GM18499 (cell line): ENCODE measurements around the gene XRCC6.
A peak's percentile ranks its signal among the peaks of the same experiment; 100 is the strongest.
"Not testable (repeated sequence)": the region's sequence is repeated elsewhere in the genome, so short reads cannot be mapped to it uniquely, and the experiment has no call there.

Experiments used
- ATAC-seq: cut with Tn5 transposase; IDR thresholded peaks from one replicate; pipeline ENCODE4 v1.9.1; 2021; ENCODE audit warnings: moderate number of reproducible peaks; ENCODE audit not compliant: insufficient read depth, unreplicated experiment

The XRCC6 gene

GRCh38 chr22:41621099-41621910, at the start of gene XRCC6:
Gene XRCC6 (plus strand): TSS chr22:41621295. CDS start chr22:41622005, 710 bp downstream.
- ATAC-seq: peak; percentile 68

DNA sequence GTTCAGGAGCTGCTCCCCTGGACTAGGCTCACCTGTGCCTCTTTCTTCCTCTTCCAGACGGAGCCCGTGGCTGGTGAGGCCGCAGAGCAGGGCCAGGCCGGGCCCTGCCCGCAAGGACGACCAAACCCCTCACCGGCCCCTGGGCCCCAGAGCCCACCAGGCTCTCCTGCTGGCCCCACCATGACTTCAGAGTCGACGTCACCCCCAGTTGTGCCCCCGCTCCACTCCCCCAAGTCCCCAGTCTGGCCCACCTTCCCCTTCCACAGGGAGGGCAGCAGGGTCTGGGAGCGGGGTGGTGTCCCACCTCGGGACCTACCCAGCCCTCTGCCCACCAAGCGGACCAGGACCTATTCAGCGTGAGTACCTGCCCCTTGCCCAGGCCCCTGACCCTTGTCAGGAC, 49.3 kb upstream of the XRCC6 start:
- ATAC-seq: no peak

DNA sequence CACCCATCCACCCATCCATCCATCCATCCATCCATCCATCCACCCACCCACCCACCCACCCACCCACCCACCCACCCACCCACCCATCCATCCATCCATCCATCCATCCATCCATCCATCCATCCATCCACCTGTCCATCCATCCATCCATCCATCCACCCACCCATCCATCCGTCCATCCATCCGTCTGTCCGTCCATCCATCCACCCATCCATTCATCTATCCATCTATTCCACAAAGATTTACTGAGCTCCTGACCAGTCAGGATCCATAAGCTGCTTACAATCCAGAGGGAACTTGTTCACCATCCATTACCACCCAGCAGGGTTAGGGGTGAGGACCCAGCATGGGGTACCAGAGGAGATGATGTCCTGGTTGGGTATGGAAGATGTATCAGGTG, 48.8 kb upstream of the XRCC6 start:
- not testable (repeated sequence) for ATAC-seq

GRCh38 chr22:41573677-41574076, 47.4 kb upstream of the XRCC6 start:
- no peak for ATAC-seq

DNA sequence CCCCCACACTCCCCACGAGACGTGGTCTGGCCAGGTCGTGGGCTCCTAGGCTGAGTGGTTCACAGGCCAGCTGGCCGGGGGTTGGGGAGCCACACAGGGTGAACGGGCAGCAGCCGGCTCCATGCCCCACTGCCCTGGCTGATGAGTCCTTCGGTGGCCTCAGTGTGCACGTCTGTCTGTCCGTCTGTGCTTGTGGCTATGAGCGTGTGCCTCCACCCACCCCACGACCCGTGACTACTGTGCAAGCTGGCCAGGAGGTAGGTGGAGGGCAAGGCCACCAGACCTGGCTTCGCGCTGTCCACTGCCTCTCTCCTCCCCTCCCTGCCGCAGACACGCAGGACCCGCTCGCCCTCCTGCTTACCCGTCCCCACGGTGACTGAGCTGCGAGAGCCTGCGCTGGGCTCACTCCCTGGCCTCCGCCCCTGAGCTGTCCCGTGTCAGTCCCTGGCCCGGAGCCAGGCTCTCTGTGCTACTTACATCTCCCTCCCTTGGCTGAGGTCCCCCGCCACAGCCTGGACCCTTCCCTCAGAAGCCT, 46.2 kb upstream of the XRCC6 start:
- no peak for ATAC-seq

DNA sequence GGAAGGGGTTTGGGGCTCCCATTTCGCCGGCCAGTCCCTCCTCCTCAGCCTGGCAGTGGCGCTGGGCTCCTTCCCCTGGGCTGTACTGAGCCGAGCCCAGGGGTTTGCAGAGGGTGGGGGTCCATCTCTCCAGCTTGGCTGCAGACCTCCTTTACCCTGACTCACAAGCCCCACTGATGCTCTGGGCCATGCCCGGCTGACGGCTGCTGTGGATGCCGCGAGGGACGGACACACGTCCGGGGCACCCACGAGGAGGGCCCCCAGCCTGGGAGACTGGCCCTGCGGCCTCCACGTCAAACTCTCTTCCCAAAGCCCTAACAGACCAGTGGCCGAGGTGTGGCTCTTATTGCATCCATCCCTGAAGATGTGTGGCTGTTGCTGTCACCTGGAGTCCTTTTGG, 45.6 kb upstream of the XRCC6 start:
- ATAC-seq: no peak

- ATAC-seq: no peak
These were observed 44.2 kb upstream of the XRCC6 start for GRCh38 chr22:41576877-41577276.

DNA sequence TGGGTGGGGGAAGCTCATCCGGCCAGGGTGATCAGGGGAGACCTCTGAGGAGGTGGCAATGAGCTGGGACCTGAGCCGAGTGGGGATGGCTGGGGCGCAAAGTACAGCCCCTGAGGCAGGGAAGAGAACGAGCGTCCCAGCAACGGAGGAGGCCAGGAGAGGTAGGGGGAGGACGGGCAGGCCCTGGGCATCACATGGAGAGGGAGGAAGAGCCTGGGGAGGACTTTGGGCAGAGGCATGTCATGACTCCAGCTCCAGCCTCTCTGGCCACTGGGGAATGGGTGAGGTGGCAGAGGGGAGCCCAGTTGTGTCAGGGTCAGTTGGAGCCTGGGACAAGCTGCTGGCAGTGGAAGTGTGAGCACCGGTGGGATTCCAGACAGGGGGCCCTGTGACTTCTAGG, 43.0 kb upstream of the XRCC6 start:
- ATAC-seq: no peak

DNA sequence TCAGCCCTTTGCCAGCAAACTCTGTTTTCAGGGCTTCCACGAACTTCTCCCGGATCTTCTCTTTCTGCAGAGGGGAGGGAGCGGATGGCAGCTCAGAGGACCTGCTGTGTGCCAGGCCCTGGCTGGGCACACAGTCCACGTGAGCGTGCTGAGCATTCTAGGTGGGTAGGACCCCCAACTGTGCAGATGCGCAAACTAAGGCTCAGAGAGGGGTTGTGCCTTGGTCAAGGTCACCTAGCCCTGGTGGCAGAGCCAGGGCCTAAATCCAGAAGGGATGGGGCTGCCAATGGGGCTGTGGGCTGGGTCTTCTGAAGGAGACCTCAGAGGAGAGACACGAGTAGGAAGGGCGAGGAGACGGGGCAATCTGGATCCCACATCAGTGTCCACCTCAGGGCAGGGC, 42.3 kb upstream of the XRCC6 start:
- ATAC-seq: no peak

DNA sequence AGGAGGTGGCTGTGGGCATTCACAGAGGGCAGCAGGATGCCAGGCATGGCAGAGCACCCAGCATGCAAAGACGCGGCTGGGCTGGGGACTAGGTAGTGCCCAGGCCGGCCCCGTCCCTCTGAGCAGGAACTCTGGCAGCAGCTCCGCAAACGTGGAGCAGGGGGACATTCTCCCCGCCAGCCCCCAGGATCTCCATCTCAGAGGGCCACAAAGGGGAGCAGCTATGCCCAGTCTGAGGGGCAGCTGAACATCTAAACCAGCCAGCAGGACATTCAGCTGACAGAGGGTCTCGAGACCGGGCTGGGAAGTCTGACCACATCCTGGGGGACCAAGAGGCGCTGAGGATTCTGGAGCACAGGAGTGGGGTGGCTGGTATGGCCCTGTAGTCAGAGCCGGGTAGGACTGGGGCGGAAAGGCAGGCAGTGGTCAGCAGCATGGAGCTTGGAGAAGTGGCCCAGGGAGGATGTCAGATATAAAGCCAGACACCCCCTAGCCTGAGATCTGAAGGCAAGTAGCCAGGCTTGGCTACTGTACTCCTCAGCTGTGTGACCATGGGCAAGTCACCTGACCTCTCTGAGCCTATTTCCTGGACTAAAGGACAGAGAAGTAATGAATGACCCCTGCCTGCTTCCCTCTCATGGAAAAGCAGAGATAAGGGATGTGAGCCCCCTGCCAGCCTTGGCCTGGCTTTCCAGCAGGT, 41.6 kb upstream of the XRCC6 start:
- ATAC-seq: no peak

DNA sequence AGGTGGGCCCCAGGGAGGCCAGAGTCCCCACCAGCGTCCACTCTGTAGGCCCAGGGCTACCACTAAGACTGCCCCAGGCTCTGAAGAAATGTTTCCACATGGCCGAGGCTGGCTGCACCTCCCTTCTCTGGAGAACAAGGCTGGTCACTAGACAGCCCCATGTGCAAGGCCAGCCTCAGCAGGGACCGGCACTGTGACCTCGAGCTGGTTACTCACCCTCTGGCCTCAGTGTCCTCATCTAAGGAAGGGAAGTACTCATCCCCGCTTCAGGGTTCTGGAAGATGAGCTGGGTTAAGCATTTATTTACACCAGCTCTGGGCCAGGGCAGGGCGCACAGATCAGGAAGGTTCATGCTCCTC, 41.1 kb upstream of the XRCC6 start:
- no peak for ATAC-seq

DNA sequence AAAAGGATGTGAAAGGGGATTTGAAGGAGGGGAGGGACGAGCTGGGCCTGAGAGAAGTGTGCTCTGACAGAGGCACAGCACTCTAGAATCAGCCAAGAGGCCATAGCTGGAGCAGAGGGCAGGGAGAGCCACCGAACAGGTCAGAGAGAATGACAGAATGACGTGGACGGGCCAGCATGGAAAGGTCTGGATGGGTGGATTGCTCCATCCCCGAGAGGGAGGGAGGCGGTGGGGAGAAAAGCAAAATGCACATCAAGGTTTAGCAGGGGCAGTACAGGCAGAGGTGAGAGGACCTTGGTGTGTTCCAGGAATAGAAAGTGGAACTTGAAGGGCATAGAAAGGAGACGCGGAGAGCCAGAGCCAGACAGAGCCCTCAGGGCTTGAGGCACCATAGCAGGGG, 38.4 kb upstream of the XRCC6 start:
- no peak for ATAC-seq

GRCh38 chr22:41584881-41585280, 36.2 kb upstream of the XRCC6 start:
- no peak for ATAC-seq

DNA sequence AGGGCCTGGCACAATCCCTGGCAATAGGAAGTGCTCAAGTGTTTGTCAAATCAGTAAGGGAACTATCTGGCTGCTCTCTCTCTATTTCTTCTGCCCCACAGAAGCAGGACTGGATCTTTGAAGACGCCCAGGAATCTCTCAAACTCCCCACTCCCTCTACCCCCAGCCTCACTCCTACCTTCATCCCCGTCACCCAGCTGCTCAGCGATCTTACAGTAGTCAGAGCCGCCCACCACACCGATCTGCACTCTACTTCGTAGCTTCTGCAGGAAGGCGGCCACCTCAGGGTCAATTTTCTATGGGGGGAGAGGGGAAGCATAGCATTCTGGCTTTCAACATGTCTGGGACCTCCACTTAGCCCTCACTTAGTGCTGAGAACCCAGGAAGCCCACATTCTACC, 35.2 kb upstream of the XRCC6 start:
- no peak for ATAC-seq

DNA sequence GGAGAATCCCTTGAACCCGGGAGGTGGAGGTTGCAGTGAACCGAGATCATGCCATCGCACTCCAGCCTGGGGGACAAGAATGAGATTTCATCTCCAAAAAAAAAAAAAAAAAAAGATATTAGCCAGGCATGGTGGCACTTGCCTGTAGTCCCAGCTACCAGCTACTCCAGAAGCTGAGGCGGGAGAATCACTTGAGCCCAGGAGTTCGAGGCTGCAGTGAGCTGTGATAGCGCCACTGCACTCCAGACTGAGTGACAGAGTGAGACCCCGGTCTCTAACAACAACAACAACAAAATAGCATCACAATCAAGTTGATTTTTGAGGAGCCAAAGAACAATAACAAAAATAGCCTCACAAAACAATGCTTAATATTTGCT, 33.8 kb upstream of the XRCC6 start:
- no peak for ATAC-seq

GRCh38 chr22:41589391-41590241, 31.5 kb upstream of the XRCC6 start, which contains the start of gene PMM1:
Gene PMM1 (minus strand): TSS chr22:41589840. CDS start chr22:41589805, 35 bp downstream.
- ATAC-seq: peak; percentile 71

GRCh38 chr22:41593336-41593960, 27.6 kb upstream of the XRCC6 start:
- not testable (repeated sequence) for ATAC-seq

GRCh38 chr22:41595703-41596102, 25.4 kb upstream of the XRCC6 start:
- ATAC-seq: no peak

GRCh38 chr22:41596776-41597634, 24.1 kb upstream of the XRCC6 start:
- no peak for ATAC-seq
